Measurements from ENCODE around the gene LPP. TPM values are rescaled to one million over a fixed set of nuclear protein-coding genes. Genes with fewer than 3 reads are reported as not detected.

Gene LPP
- total and polyA plus RNA-seq, 4 donors = 11.1 to 219 (median 66.5) TPM

GRCh38 chr3:188772886-188773285, 618.9 kb downstream of the LPP start:
- TF ChIP-seq, protein P1, sequence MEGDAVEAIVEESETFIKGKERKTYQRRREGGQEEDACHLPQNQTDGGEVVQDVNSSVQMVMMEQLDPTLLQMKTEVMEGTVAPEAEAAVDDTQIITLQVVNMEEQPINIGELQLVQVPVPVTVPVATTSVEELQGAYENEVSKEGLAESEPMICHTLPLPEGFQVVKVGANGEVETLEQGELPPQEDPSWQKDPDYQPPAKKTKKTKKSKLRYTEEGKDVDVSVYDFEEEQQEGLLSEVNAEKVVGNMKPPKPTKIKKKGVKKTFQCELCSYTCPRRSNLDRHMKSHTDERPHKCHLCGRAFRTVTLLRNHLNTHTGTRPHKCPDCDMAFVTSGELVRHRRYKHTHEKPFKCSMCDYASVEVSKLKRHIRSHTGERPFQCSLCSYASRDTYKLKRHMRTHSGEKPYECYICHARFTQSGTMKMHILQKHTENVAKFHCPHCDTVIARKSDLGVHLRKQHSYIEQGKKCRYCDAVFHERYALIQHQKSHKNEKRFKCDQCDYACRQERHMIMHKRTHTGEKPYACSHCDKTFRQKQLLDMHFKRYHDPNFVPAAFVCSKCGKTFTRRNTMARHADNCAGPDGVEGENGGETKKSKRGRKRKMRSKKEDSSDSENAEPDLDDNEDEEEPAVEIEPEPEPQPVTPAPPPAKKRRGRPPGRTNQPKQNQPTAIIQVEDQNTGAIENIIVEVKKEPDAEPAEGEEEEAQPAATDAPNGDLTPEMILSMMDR (IDR thresholded peaks at IDR 0.05; ENCODE audit: control extremely low read depth, extremely low read depth) = no peak
- Histone ChIP-seq H3K4me3 (no peak overlapping the region), H3K27ac (ENCODE audit: low read depth in 1 of 2, low read length in 1 of 2) (peak overlapping the region; percentile 9 to 42), H3K4me1 (ENCODE audit: control insufficient read depth in 5 of 5, insufficient read depth in 5 of 5, low read length in 5 of 5) (peaks cover 0 to 13% (median 9%) of the 10 kb centered on the region in 5 donors), H3K36me3 (ENCODE audit: control insufficient read depth in 4 of 4, insufficient read depth in 4 of 4, low read length in 4 of 4) (no peaks in the 10 kb centered on the region), H3K9ac (ENCODE audit: insufficient read depth in 1 of 2, low read length in 2 of 2) (no peak overlapping the region), H3K9me3 (ENCODE audit: control insufficient read depth in 4 of 4, insufficient read depth in 3 of 4, low read length in 3 of 4) (no peaks in the 10 kb centered on the region), H3K27me3 (ENCODE audit: control insufficient read depth in 3 of 3, insufficient read depth in 3 of 3, low read length in 2 of 3) (no peaks in the 10 kb centered on the region)
- ATAC-seq (ENCODE audit: insufficient read depth, low FRiP score) (peak; percentile 63), DNase-seq (peak in 2 of 3 donors; percentile 51 to 71)
- 54 to 76% methylated on average over 3 of the region's 3 CpGs for WGBS, 2 donors

GRCh38 chr3:188775412-188775811, 621.5 kb downstream of the LPP start:
- TF ChIP-seq, protein P1 (IDR thresholded peaks at IDR 0.05; ENCODE audit: control extremely low read depth, extremely low read depth) = no peak
- Histone ChIP-seq H3K9me3 (ENCODE audit: control insufficient read depth in 4 of 4, insufficient read depth in 3 of 4, low read length in 3 of 4) (no peaks in the 10 kb centered on the region), H3K4me3 (no peak overlapping the region), H3K36me3 (ENCODE audit: control insufficient read depth in 4 of 4, insufficient read depth in 4 of 4, low read length in 4 of 4) (no peaks in the 10 kb centered on the region), H3K9ac (ENCODE audit: insufficient read depth in 1 of 2, low read length in 2 of 2) (no peak overlapping the region), H3K4me1 (ENCODE audit: control insufficient read depth in 5 of 5, insufficient read depth in 5 of 5, low read length in 5 of 5) (peaks cover 2 to 35% (median 18%) of the 10 kb centered on the region in 5 donors), H3K27me3 (ENCODE audit: control insufficient read depth in 3 of 3, insufficient read depth in 3 of 3, low read length in 2 of 3) (no peaks in the 10 kb centered on the region), H3K27ac (ENCODE audit: low read depth in 1 of 2, low read length in 1 of 2) (no peak overlapping the region)
- DNase-seq (no peak), ATAC-seq (ENCODE audit: insufficient read depth, low FRiP score) (no peak)
- WGBS, 2 donors = 81 to 96% methylated on average over 3 of the region's 3 CpGs

DNA sequence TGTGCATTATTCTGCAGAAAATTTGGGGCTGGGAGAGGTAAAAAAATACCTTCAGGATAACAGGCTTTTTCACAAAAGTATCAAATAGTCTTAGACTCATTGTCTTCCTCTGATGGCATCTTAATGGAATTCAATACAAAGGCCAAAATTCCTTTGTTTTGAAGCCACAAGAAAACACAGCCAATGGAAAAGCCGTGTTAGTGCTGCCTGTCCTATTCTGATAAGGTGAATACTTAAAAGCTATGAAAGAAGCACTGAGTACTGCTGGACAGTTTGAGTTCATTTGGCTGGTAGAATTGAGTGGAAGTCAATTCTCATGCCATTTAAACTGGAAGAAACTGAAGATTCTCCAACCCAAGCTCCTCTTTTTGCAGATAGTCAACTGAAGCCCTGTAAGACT, 622.5 kb downstream of the LPP start:
- Histone ChIP-seq H3K4me3 (no peak overlapping the region), H3K36me3 (ENCODE audit: control insufficient read depth in 4 of 4, insufficient read depth in 4 of 4, low read length in 4 of 4) (no peaks in the 10 kb centered on the region), H3K4me1 (ENCODE audit: control insufficient read depth in 5 of 5, insufficient read depth in 5 of 5, low read length in 5 of 5) (peaks cover 2 to 40% (median 22%) of the 10 kb centered on the region in 5 donors), H3K9ac (ENCODE audit: insufficient read depth in 1 of 2, low read length in 2 of 2) (no peak overlapping the region), H3K27ac (ENCODE audit: low read depth in 1 of 2, low read length in 1 of 2) (peak overlapping the region in 1 of 2 donors; percentile 21), H3K27me3 (ENCODE audit: control insufficient read depth in 3 of 3, insufficient read depth in 3 of 3, low read length in 2 of 3) (no peaks in the 10 kb centered on the region), H3K9me3 (ENCODE audit: control insufficient read depth in 4 of 4, insufficient read depth in 3 of 4, low read length in 3 of 4) (no peaks in the 10 kb centered on the region)
- TF ChIP-seq, protein P1 (IDR thresholded peaks at IDR 0.05; ENCODE audit: control extremely low read depth, extremely low read depth) = no peak
- 72 to 89% methylated on average over 1 of the region's 1 CpG for WGBS, 2 donors
- ATAC-seq (ENCODE audit: insufficient read depth, low FRiP score) = no peak
- DNase-seq = no peak
